IMR-90 (cell line): ENCODE results near the gene HRH1. TPM values are rescaled to one million over a fixed set of nuclear protein-coding genes. Genes with fewer than 3 reads are reported as not detected.

ENCODE experiments used
- ATAC-seq: fragments of 200-7000 bp; cut with Tn5 transposase; 2 replicates; pipeline ENCODE4 v1.9.1; 2020; ENCODE audit warnings: low read depth, mild to moderate bottlenecking, moderate library complexity
- BruUV-seq: library from RNA; stranded (reverse); fragments of 400-500 nt; replicated peaks from 2 replicates; lab custom pipeline; 2021; lab: Mats Ljungman, UMichigan
- CTCF ChIA-PET: fragments of 300-600 bp; formaldehyde crosslinking; extraction: SDS; loops from one replicate; lab custom pipeline; 2021; ENCODE audit warnings: antibody characterized with exemption; lab: Yijun Ruan, JAX
- POLR2A ChIA-PET: fragments of 300-600 bp; sonication (Branson Sonifier 250); formaldehyde crosslinking; loops from one replicate; lab custom pipeline; 2022; ENCODE audit warnings: antibody characterized with exemption; ENCODE audit not compliant: unreplicated experiment; lab: Charles Lee
- DNase-seq: peaks from one replicate; pipeline ENCODE4 v3.0.0; 2013
- H2AFZ ChIP-seq: replicated peaks from 2 replicates; pipeline ENCODE3; 2013; ENCODE audit warnings: low read length, mild to moderate bottlenecking; ENCODE audit not compliant: poor library complexity
- H2AK5ac ChIP-seq: 2 replicates; pipeline ENCODE4 v1.6.1; 2013; ENCODE audit warnings: low read depth, low read length, inconsistent platforms
- H2AK9ac ChIP-seq: replicated peaks from 2 replicates; pipeline ENCODE3; 2013; ENCODE audit warnings: mild to moderate bottlenecking, low read depth, low read length, moderate library complexity; ENCODE audit not compliant: poor library complexity
- H2BK120ac ChIP-seq: 2 replicates; pipeline ENCODE4 v1.6.1; 2013; ENCODE audit warnings: low read depth, low read length, inconsistent platforms
- H2BK15ac ChIP-seq: 3 replicates; pipeline ENCODE4 v1.6.1; 2013; ENCODE audit warnings: low read depth, low read length, inconsistent platforms
- H2BK20ac ChIP-seq: 2 replicates; pipeline ENCODE4 v1.6.1; 2013; ENCODE audit warnings: low read depth, mild to moderate bottlenecking, inconsistent platforms, low read length, moderate library complexity
- H2BK5ac ChIP-seq: 2 replicates; pipeline ENCODE4 v1.6.1; 2013; ENCODE audit warnings: mild to moderate bottlenecking, low read depth, low read length, inconsistent platforms; ENCODE audit not compliant: poor library complexity, severe bottlenecking
- H3K14ac ChIP-seq: replicated peaks from 2 replicates; pipeline ENCODE4 v1.6.1; 2013; ENCODE audit warnings: low read depth, low read length, inconsistent platforms
- H3K18ac ChIP-seq: 2 replicates; pipeline ENCODE4 v1.6.1; 2013; ENCODE audit warnings: low read depth, low read length, control low read depth
- H3K23ac ChIP-seq: 2 replicates; pipeline ENCODE4 v1.6.1; 2013; ENCODE audit warnings: low read depth, low read length, inconsistent platforms
- H3K27ac ChIP-seq: 2 replicates; pipeline ENCODE4 v1.5.1; 2013; ENCODE audit warnings: mild to moderate bottlenecking, control low read depth, low read length; ENCODE audit not compliant: insufficient read depth
- H3K27me3 ChIP-seq: 2 replicates; pipeline ENCODE4 v1.6.1; 2013; ENCODE audit warnings: low read length; ENCODE audit not compliant: control insufficient read depth, insufficient read depth
- H3K36me3 ChIP-seq: 2 replicates; pipeline ENCODE4 v1.6.1; 2013; ENCODE audit warnings: low read length, mixed read lengths; ENCODE audit not compliant: control insufficient read depth, insufficient read depth
- H3K4ac ChIP-seq: 2 replicates; pipeline ENCODE4 v1.6.1; 2013; ENCODE audit warnings: low read depth, low read length, inconsistent platforms
- H3K4me1 ChIP-seq: 2 replicates; pipeline ENCODE4 v1.6.1; 2013; ENCODE audit warnings: low read length, mixed read lengths; ENCODE audit not compliant: control insufficient read depth, insufficient read depth
- H3K4me2 ChIP-seq: 2 replicates; pipeline ENCODE4 v1.6.1; 2013; ENCODE audit warnings: low read depth, mild to moderate bottlenecking, control low read depth, low read length, moderate library complexity
- H3K4me3 ChIP-seq: 2 replicates; pipeline ENCODE4 v1.5.1; 2013; ENCODE audit warnings: low read depth, mild to moderate bottlenecking, control low read depth, low read length, moderate library complexity; ENCODE audit not compliant: insufficient read depth
- H3K56ac ChIP-seq: 2 replicates; pipeline ENCODE4 v1.6.1; 2013; ENCODE audit warnings: low read length, inconsistent platforms; ENCODE audit not compliant: insufficient read depth; ENCODE audit errors: extremely low read depth
- H3K79me1 ChIP-seq, 2 experiments: 2 replicates each; pipeline ENCODE4 v1.6.1; 2013; ENCODE audit warnings: low read length in 2 of 2, inconsistent platforms in 1 of 2, low read depth in 1 of 2
- H3K9ac ChIP-seq: 2 replicates; pipeline ENCODE4 v1.6.1; 2013; ENCODE audit warnings: low read depth, low read length, control low read depth
- H3K9me1 ChIP-seq: 2 replicates; pipeline ENCODE4 v1.6.1; 2013; ENCODE audit warnings: low read length, inconsistent platforms; ENCODE audit not compliant: insufficient read depth
- H3K9me3 ChIP-seq: 2 replicates; pipeline ENCODE4 v1.6.1; 2013; ENCODE audit warnings: low read length; ENCODE audit not compliant: control insufficient read depth, insufficient read depth
- H4K20me1 ChIP-seq: 2 replicates; pipeline ENCODE4 v1.6.1; 2013; ENCODE audit warnings: low read length, inconsistent platforms; ENCODE audit not compliant: insufficient read depth
- H4K5ac ChIP-seq: 2 replicates; pipeline ENCODE4 v1.6.1; 2013; ENCODE audit warnings: mild to moderate bottlenecking, low read depth, low read length, control low read depth
- H4K8ac ChIP-seq, 2 experiments: 2 replicates each; pipeline ENCODE4 v1.6.1; 2013; ENCODE audit warnings: low read depth in 2 of 2, low read length in 2 of 2, control low read depth in 1 of 2, inconsistent platforms in 1 of 2
- H4K91ac ChIP-seq: 2 replicates; pipeline ENCODE4 v1.6.1; 2013; ENCODE audit warnings: low read depth, low read length, inconsistent platforms; ENCODE audit not compliant: insufficient read depth
- BHLHE40 ChIP-seq: fragments of 150-350 bp; IDR thresholded peaks from 2 replicates; pipeline ENCODE4 v1.6.1; 2016; ENCODE audit warnings: mild to moderate bottlenecking, low read depth, low read length
- CEBPB ChIP-seq: IDR thresholded peaks from 2 replicates; pipeline ENCODE4 v1.6.1; 2012; ENCODE audit warnings: low read depth, low read length, improper control_type of control experiment
- CHD1 ChIP-seq: IDR thresholded peaks from 2 replicates; pipeline ENCODE4 v1.6.1; 2012; ENCODE audit warnings: low read depth, low read length, improper control_type of control experiment
- FOS ChIP-seq: fragments of 150-350 bp; IDR thresholded peaks from 2 replicates; pipeline ENCODE4 v1.6.1; 2016; ENCODE audit warnings: low read depth, low read length
- MAFK ChIP-seq: IDR thresholded peaks from 2 replicates; pipeline ENCODE4 v1.6.1; 2012; ENCODE audit warnings: low read depth, low read length, improper control_type of control experiment
- MAZ ChIP-seq: IDR thresholded peaks from 2 replicates; pipeline ENCODE4 v1.6.1; 2012; ENCODE audit warnings: low read depth, mild to moderate bottlenecking, low read length, improper control_type of control experiment, moderate library complexity, borderline replicate concordance
- MXI1 ChIP-seq: IDR thresholded peaks from 2 replicates; pipeline ENCODE4 v1.6.1; 2012; ENCODE audit warnings: low read depth, mild to moderate bottlenecking, low read length, moderate library complexity, borderline replicate concordance
- NFE2L2 ChIP-seq: fragments of 150-350 bp; IDR thresholded peaks from 2 replicates; pipeline ENCODE4 v1.6.1; 2016; ENCODE audit warnings: low read depth, mild to moderate bottlenecking, low read length
- POLR2A ChIP-seq: IDR thresholded peaks from 2 replicates; pipeline ENCODE4 v1.6.1; 2012; ENCODE audit warnings: mild to moderate bottlenecking, low read depth, low read length
- RAD21 ChIP-seq: IDR thresholded peaks from 2 replicates; pipeline ENCODE4 v1.6.1; 2012; ENCODE audit warnings: low read length, improper control_type of control experiment
- RCOR1 ChIP-seq: IDR thresholded peaks from 2 replicates; pipeline ENCODE4 v1.6.1; 2012; ENCODE audit warnings: mild to moderate bottlenecking, low read length, improper control_type of control experiment; ENCODE audit not compliant: insufficient replicate concordance
- RFX5 ChIP-seq: IDR thresholded peaks from 2 replicates; pipeline ENCODE4 v1.8.0; 2012; ENCODE audit warnings: low read depth, mild to moderate bottlenecking, low read length, moderate library complexity
- SMC3 ChIP-seq: fragments of 150-350 bp; IDR thresholded peaks from 2 replicates; pipeline ENCODE4 v1.6.1; 2016; ENCODE audit warnings: low read depth, mild to moderate bottlenecking, antibody characterized with exemption, low read length, moderate library complexity
- WGBS, 2 experiments: methylation state at CpG; one replicate each; pipeline versions ENCODE4 v1.1.5 to v1.1.7; 2013; ENCODE audit warnings: missing lambda C conversion rate in 2 of 2; ENCODE audit not compliant: insufficient read length in 1 of 2; ENCODE audit errors: extremely low coverage in 2 of 2; 5-methylcytosine and 5-hydroxymethylcytosine counted together
- dilution Hi-C: fragments of 300-500 bp; cut with HindIII; formaldehyde crosslinking; loops from one replicate; pipeline ENCODE4 v1.14.3; 2018; ENCODE audit warnings: low sequenced_read_pairs; ENCODE audit not compliant: unreplicated experiment
- in situ Hi-C: fragments of 300-500 bp; cut with MboI; formaldehyde crosslinking; loops from 3 replicates; pipeline ENCODE4 v1.14.3; 2019; ENCODE audit warnings: low sequenced_read_pairs, inconsistent platforms, mixed read lengths
- intact Hi-C: fragments of 100-400 bp; cut with micrococcal nuclease; formaldehyde crosslinking; loops from 2 replicates; pipeline ENCODE4 v1.10.0; 2022
- polyA plus RNA-seq, 3 experiments: library from polyadenylated mRNA; depleted of rRNA; stranded (reverse); fragments of >200 nt; gene quantifications; 2 replicates each; pipeline ENCODE4 v1.2.3, GENCODE V29; 2012; ENCODE audit warnings: low replicate concordance in 1 of 3
- total RNA-seq: library from RNA; depleted of rRNA; stranded (reverse); fragments of >200 nt; gene quantifications from 2 replicates; pipeline ENCODE4 v1.2.3, GENCODE V29; 2012
- TF ChIP-seq, protein P1 (sequence below): fragments of 150-350 bp; IDR thresholded peaks from 2 replicates; pipeline ENCODE4 v1.6.1; 2016; ENCODE audit warnings: low read depth, mild to moderate bottlenecking, low read length, moderate library complexity, borderline replicate concordance
- TF ChIP-seq, protein P2 (sequence below): conservative IDR thresholded peaks from 2 replicates; pipeline ENCODE4 v1.5.1; 2012; ENCODE audit warnings: mild to moderate bottlenecking, low read depth, low read length, improper control_type of control experiment
- TF ChIP-seq, protein P3 (sequence below): fragments of 150-350 bp; IDR thresholded peaks from 2 replicates; pipeline ENCODE4 v1.6.1; 2017; ENCODE audit warnings: mild to moderate bottlenecking, antibody characterized with exemption, low read length, low read depth

The HRH1 gene
- total and polyA plus RNA-seq, 2 of the 4 experiments (the other 2 are of a cell fraction), result 7.6 to 16.1 TPM

DNA sequence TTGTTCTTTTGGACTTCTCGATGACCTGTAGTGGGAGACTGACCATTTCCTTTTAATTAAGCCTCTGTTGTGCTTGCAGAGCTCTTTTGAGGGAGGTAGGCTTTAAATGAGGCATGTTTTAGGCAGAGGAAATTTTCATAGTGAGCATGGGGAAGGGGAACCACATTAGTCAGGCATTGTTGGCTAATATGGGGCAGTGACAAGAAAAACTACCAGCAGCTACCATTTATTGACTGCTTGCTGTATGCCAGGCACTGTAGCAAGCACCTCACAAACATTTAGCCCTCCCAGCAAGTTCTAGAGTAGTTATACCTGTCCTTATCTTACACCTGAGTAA, 128.8 kb downstream of the HRH1 start:
- Histone ChIP-seq H3K36me3 (peaks cover 2% of the 10 kb centered on the region; the same call in 1 of the 2 replicates), H2BK15ac (peak overlapping the region; percentile 73; the same call in 1 of the 3 replicates), H4K91ac (peak overlapping the region; percentile 56), H3K79me1 (peaks cover 45 to 71% of the 10 kb centered on the region in 2 experiments), H4K20me1 (no peaks in the 10 kb centered on the region), H2AK9ac (peak overlapping the region; percentile 19), H3K4me2 (peak overlapping the region; percentile 47; the same call in 1 of the 2 replicates), H3K18ac (peak overlapping the region; percentile 61), H3K4me1 (peaks cover 32% of the 10 kb centered on the region), H3K4me3 (no peak overlapping the region), H3K27ac (peak overlapping the region; percentile 86; the same call in 1 of the 2 replicates), H2BK5ac (peak overlapping the region; percentile 33), H3K9me3 (no peaks in the 10 kb centered on the region), H2BK120ac (peak overlapping the region; percentile 28; the same call in 1 of the 2 replicates), H3K9ac (peak overlapping the region; percentile 37; the same call in 1 of the 2 replicates), H3K9me1 (peaks cover 30% of the 10 kb centered on the region), H3K14ac (peak overlapping the region; percentile 17; the same call in 1 of the 2 replicates), H3K27me3 (no peaks in the 10 kb centered on the region), H3K4ac (peak overlapping the region; percentile 50; the same call in 1 of the 2 replicates), H4K8ac (peak overlapping the region in 1 of 2 experiments; percentile 29; a peak in 2 of 4 replicates), H3K23ac (peak overlapping the region; percentile 41), H4K5ac (peak overlapping the region; percentile 66), H2AK5ac (peak overlapping the region; percentile 23), H2BK20ac (peak overlapping the region; percentile 15), H2AFZ (no peak overlapping the region), H3K56ac (0 out of 2 replicates have a peak overlapping the region, but pooled peaks have one; percentile 12)
- in situ Hi-C loops (no loop called here), dilution Hi-C loops (no loop called here), intact Hi-C loops (no loop called here)
- TF ChIP-seq MAFK (no peak), NFE2L2 (no peak), MXI1 (no peak), SMC3 (no peak), MAZ (no peak), POLR2A (no peak), BHLHE40 (no peak), CHD1 (no peak), RCOR1 (no peak), FOS (no peak), RFX5 (no peak), RAD21 (no peak), CEBPB (no peak)
- TF ChIP-seq, protein P1, sequence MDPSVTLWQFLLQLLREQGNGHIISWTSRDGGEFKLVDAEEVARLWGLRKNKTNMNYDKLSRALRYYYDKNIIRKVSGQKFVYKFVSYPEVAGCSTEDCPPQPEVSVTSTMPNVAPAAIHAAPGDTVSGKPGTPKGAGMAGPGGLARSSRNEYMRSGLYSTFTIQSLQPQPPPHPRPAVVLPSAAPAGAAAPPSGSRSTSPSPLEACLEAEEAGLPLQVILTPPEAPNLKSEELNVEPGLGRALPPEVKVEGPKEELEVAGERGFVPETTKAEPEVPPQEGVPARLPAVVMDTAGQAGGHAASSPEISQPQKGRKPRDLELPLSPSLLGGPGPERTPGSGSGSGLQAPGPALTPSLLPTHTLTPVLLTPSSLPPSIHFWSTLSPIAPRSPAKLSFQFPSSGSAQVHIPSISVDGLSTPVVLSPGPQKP, result no peak
- TF ChIP-seq, protein P2, sequence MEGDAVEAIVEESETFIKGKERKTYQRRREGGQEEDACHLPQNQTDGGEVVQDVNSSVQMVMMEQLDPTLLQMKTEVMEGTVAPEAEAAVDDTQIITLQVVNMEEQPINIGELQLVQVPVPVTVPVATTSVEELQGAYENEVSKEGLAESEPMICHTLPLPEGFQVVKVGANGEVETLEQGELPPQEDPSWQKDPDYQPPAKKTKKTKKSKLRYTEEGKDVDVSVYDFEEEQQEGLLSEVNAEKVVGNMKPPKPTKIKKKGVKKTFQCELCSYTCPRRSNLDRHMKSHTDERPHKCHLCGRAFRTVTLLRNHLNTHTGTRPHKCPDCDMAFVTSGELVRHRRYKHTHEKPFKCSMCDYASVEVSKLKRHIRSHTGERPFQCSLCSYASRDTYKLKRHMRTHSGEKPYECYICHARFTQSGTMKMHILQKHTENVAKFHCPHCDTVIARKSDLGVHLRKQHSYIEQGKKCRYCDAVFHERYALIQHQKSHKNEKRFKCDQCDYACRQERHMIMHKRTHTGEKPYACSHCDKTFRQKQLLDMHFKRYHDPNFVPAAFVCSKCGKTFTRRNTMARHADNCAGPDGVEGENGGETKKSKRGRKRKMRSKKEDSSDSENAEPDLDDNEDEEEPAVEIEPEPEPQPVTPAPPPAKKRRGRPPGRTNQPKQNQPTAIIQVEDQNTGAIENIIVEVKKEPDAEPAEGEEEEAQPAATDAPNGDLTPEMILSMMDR, result no peak
- TF ChIP-seq, protein P3, sequence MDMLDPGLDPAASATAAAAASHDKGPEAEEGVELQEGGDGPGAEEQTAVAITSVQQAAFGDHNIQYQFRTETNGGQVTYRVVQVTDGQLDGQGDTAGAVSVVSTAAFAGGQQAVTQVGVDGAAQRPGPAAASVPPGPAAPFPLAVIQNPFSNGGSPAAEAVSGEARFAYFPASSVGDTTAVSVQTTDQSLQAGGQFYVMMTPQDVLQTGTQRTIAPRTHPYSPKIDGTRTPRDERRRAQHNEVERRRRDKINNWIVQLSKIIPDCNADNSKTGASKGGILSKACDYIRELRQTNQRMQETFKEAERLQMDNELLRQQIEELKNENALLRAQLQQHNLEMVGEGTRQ, result no peak
- CTCF ChIA-PET, result interaction anchor here (0.9 to 1.2 kb wide), 2 partner anchors 8 to 18 kb away, joined by 3 read pairs; no protein-coding TSS in a partner anchor
- no peak for ATAC-seq
- no CpG with 5 or more reads among the region's 1 CpG for WGBS, 2 experiments
- no TSS peak for BruUV-seq
- no peak for DNase-seq
- POLR2A ChIA-PET, result no interaction called here
